SU-DHL-6 (cell line): Measurements from ENCODE around the gene PODNL1.

Experiments used
- H2AFZ ChIP-seq: fragments of 200-600 bp; sonication (generic); 2 replicates; pipeline ENCODE4 v1.6.1; 2014; ENCODE audit warnings: low read depth, mild to moderate bottlenecking, moderate library complexity, mixed read lengths, antibody characterized with exemption, low read length; ENCODE audit not compliant: severe bottlenecking
- H3F3A ChIP-seq: fragments of 200-600 bp; shearing (Covaris generic); 2 replicates; pipeline ENCODE4 v1.6.0; 2016; ENCODE audit warnings: antibody characterized with exemption, mild to moderate bottlenecking; ENCODE audit not compliant: insufficient read depth
- H3K27ac ChIP-seq: fragments of 200-600 bp; sonication (generic); 2 replicates; pipeline ENCODE4 v1.5.1; 2016; ENCODE audit warnings: low read depth, mild to moderate bottlenecking, low read length, moderate library complexity, mixed read lengths
- H3K27me3 ChIP-seq: fragments of 200-600 bp; sonication (generic), shearing (Covaris generic); 2 replicates; pipeline ENCODE4 v1.6.0; 2014; ENCODE audit warnings: mild to moderate bottlenecking, low read length
- H3K36me3 ChIP-seq: fragments of 200-600 bp; sonication (generic); 2 replicates; pipeline ENCODE4 v1.6.1; 2014; ENCODE audit warnings: mild to moderate bottlenecking, low read length, mixed read lengths
- H3K4me2 ChIP-seq: fragments of 300-600, 200-600 bp; shearing (Covaris generic), sonication (generic); 2 replicates; pipeline ENCODE4 v1.6.0; 2014; ENCODE audit warnings: low read length, low read depth, mild to moderate bottlenecking; ENCODE audit not compliant: poor library complexity, severe bottlenecking
- H3K4me3 ChIP-seq: fragments of 200-600 bp; sonication (generic); 2 replicates; pipeline ENCODE4 v1.5.1; 2014; ENCODE audit warnings: antibody characterized with exemption, low read length, mild to moderate bottlenecking, mixed read lengths; ENCODE audit not compliant: insufficient read depth, poor library complexity, severe bottlenecking
- H3K79me2 ChIP-seq: fragments of 200-600 bp; sonication (generic); 2 replicates; pipeline ENCODE4 v1.6.1; 2014; ENCODE audit warnings: mild to moderate bottlenecking, low read length, moderate library complexity; ENCODE audit not compliant: insufficient read depth
- H3K9ac ChIP-seq: fragments of 200-600 bp; sonication (generic); 2 replicates; pipeline ENCODE4 v1.7.0; 2014; ENCODE audit warnings: mild to moderate bottlenecking, low read length
- H3K9me2 ChIP-seq: fragments of 200-600 bp; sonication (generic); replicated peaks from 2 replicates; pipeline ENCODE4 v1.6.1; 2014; ENCODE audit warnings: low read length; ENCODE audit not compliant: insufficient read depth
- H3K9me3 ChIP-seq: fragments of 200-600 bp; sonication (generic); 2 replicates; pipeline ENCODE4 v1.6.1; 2014; ENCODE audit warnings: low read length, mixed read lengths; ENCODE audit not compliant: insufficient read depth
- H4K20me1 ChIP-seq: fragments of 200-600 bp; sonication (generic); 2 replicates; pipeline ENCODE4 v1.6.1; 2014; ENCODE audit warnings: low read depth, mild to moderate bottlenecking, antibody characterized with exemption, low read length, moderate library complexity, mixed read lengths
- EZH2phosphoT487 ChIP-seq: fragments of 200-600 bp; sonication (generic), shearing (Covaris generic); conservative IDR thresholded peaks from 2 replicates; pipeline ENCODE4 v1.6.1; 2018; ENCODE audit warnings: mild to moderate bottlenecking, antibody characterized with exemption, low read length, moderate library complexity, mixed read lengths
- TF ChIP-seq, protein P1 (sequence below): fragments of 200-600 bp; sonication (generic); IDR thresholded peaks from one replicate; pipeline ENCODE4 v1.5.1; 2017; ENCODE audit warnings: antibody characterized with exemption, mild to moderate bottlenecking, low read length, moderate library complexity; ENCODE audit not compliant: insufficient read depth, poor library complexity, severe bottlenecking

The PODNL1 gene

GRCh38 chr19:13937479-13938300 is 527 bp downstream of the PODNL1 start:
- Histone ChIP-seq H3K27me3 (no peaks in the 10 kb centered on the region), H2AFZ (no peak overlapping the region), H3K27ac (no peak overlapping the region), H3K4me3 (no peak overlapping the region), H3K4me2 (no peak overlapping the region), H3K9ac (no peak overlapping the region), H3K79me2 (no peaks in the 10 kb centered on the region), H4K20me1 (no peaks in the 10 kb centered on the region), H3F3A (no peaks in the 10 kb centered on the region), H3K9me3 (no peaks in the 10 kb centered on the region), H3K36me3 (no peaks in the 10 kb centered on the region), H3K9me2 (no peaks in the 10 kb centered on the region)
- TF ChIP-seq, protein P1, sequence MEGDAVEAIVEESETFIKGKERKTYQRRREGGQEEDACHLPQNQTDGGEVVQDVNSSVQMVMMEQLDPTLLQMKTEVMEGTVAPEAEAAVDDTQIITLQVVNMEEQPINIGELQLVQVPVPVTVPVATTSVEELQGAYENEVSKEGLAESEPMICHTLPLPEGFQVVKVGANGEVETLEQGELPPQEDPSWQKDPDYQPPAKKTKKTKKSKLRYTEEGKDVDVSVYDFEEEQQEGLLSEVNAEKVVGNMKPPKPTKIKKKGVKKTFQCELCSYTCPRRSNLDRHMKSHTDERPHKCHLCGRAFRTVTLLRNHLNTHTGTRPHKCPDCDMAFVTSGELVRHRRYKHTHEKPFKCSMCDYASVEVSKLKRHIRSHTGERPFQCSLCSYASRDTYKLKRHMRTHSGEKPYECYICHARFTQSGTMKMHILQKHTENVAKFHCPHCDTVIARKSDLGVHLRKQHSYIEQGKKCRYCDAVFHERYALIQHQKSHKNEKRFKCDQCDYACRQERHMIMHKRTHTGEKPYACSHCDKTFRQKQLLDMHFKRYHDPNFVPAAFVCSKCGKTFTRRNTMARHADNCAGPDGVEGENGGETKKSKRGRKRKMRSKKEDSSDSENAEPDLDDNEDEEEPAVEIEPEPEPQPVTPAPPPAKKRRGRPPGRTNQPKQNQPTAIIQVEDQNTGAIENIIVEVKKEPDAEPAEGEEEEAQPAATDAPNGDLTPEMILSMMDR: no peak
- TF ChIP-seq EZH2phosphoT487: no peak

- TF ChIP-seq, protein P1: no peak
- TF ChIP-seq EZH2phosphoT487: no peak
- H3K36me3 ChIP-seq: no peaks in the 10 kb centered on the region
- no peak overlapping the region for H3K27ac ChIP-seq
- H3K4me3 ChIP-seq: no peak overlapping the region
- H3F3A ChIP-seq: no peaks in the 10 kb centered on the region
- no peak overlapping the region for H3K4me2 ChIP-seq
- no peak overlapping the region for H3K9ac ChIP-seq
- H2AFZ ChIP-seq: no peak overlapping the region
- no peaks in the 10 kb centered on the region for H3K79me2 ChIP-seq
- H3K27me3 ChIP-seq: no peaks in the 10 kb centered on the region
- H4K20me1 ChIP-seq: no peaks in the 10 kb centered on the region
- no peaks in the 10 kb centered on the region for H3K9me2 ChIP-seq
- no peaks in the 10 kb centered on the region for H3K9me3 ChIP-seq
Observed at GRCh38 chr19:13935765-13936510, 2.3 kb downstream of the PODNL1 start.

DNA sequence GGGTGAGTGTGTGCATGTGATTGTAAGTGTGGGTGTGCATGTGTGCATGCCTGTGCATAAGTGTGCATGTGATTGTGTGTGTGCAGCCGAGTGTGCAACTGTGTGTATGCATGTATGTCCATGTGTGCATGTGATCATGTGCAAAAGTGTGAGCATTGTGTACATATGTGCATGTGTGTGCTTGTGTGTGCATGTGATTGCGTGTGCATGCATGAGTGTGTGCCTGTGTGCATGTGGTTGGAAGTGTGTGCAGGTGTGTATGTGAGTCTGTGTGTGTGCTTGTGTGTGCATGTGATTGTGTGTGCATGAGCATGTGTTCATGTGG is 3.5 kb downstream of the PODNL1 start:
- Histone ChIP-seq H3K79me2 (no peaks in the 10 kb centered on the region), H3K27me3 (no peaks in the 10 kb centered on the region), H3K4me2 (no peak overlapping the region), H2AFZ (no peak overlapping the region), H3K9me2 (no peaks in the 10 kb centered on the region), H3F3A (no peaks in the 10 kb centered on the region), H3K36me3 (no peaks in the 10 kb centered on the region), H3K9ac (no peak overlapping the region), H3K9me3 (no peaks in the 10 kb centered on the region), H3K4me3 (no peak overlapping the region), H3K27ac (no peak overlapping the region), H4K20me1 (no peaks in the 10 kb centered on the region)
- TF ChIP-seq EZH2phosphoT487: no peak
- TF ChIP-seq, protein P1: no peak
